NB4 (cell line): ENCODE measurements around the gene CDK4.

Source experiments
- DNase-seq: peaks from one replicate; pipeline ENCODE4 v3.0.0; 2010; ENCODE audit warnings: low read depth
- H3K4me3 ChIP-seq: one replicate; pipeline ENCODE4 v1.5.1; 2011; ENCODE audit warnings: mild to moderate bottlenecking, low read depth, low read length, moderate library complexity
- MAX ChIP-seq: IDR thresholded peaks from 2 replicates; pipeline ENCODE4 v1.6.1; 2011; ENCODE audit warnings: low read depth, low read length
- MYC ChIP-seq: IDR thresholded peaks from 2 replicates; pipeline ENCODE4 v1.6.1; 2011; ENCODE audit warnings: low read depth, low read length
- POLR2A ChIP-seq: IDR thresholded peaks from 2 replicates; pipeline ENCODE4 v1.6.1; 2011; ENCODE audit warnings: mild to moderate bottlenecking; ENCODE audit not compliant: insufficient read length; ENCODE audit errors: extremely low read depth
- TF ChIP-seq, protein P1 (sequence below): IDR thresholded peaks from one replicate; pipeline ENCODE4 v1.5.1; 2012; ENCODE audit warnings: low read depth, low read length

Gene CDK4

GRCh38 chr12:57783861-57784260 lies 31.8 kb upstream of the CDK4 start:
- peak overlapping the region; percentile 50 for H3K4me3 ChIP-seq
- TF ChIP-seq MAX (no peak), POLR2A (no peak), MYC (no peak)
- TF ChIP-seq, protein P1, sequence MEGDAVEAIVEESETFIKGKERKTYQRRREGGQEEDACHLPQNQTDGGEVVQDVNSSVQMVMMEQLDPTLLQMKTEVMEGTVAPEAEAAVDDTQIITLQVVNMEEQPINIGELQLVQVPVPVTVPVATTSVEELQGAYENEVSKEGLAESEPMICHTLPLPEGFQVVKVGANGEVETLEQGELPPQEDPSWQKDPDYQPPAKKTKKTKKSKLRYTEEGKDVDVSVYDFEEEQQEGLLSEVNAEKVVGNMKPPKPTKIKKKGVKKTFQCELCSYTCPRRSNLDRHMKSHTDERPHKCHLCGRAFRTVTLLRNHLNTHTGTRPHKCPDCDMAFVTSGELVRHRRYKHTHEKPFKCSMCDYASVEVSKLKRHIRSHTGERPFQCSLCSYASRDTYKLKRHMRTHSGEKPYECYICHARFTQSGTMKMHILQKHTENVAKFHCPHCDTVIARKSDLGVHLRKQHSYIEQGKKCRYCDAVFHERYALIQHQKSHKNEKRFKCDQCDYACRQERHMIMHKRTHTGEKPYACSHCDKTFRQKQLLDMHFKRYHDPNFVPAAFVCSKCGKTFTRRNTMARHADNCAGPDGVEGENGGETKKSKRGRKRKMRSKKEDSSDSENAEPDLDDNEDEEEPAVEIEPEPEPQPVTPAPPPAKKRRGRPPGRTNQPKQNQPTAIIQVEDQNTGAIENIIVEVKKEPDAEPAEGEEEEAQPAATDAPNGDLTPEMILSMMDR: no peak
- no peak for DNase-seq

DNA sequence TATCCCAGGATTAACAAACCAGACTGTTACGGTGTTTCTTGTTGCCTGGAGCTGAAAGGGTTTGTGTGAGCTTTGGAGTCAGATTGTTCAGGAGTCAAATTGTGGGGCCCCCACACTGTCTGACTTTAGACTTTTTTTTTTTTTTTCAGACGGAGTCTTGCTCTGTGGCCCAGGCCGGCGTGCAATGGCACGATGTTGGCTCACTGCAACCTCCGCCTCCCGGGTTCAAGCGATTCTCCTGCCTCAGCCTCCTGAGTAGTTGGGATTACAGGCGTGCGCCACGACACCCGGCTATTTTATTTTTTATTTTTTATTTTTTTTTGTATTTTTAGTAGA lies 31.3 kb upstream of the CDK4 start:
- TF ChIP-seq POLR2A (no peak), MAX (no peak), MYC (no peak)
- TF ChIP-seq, protein P1: no peak
- H3K4me3 ChIP-seq: peak overlapping the region; percentile 96
- no peak for DNase-seq

DNA sequence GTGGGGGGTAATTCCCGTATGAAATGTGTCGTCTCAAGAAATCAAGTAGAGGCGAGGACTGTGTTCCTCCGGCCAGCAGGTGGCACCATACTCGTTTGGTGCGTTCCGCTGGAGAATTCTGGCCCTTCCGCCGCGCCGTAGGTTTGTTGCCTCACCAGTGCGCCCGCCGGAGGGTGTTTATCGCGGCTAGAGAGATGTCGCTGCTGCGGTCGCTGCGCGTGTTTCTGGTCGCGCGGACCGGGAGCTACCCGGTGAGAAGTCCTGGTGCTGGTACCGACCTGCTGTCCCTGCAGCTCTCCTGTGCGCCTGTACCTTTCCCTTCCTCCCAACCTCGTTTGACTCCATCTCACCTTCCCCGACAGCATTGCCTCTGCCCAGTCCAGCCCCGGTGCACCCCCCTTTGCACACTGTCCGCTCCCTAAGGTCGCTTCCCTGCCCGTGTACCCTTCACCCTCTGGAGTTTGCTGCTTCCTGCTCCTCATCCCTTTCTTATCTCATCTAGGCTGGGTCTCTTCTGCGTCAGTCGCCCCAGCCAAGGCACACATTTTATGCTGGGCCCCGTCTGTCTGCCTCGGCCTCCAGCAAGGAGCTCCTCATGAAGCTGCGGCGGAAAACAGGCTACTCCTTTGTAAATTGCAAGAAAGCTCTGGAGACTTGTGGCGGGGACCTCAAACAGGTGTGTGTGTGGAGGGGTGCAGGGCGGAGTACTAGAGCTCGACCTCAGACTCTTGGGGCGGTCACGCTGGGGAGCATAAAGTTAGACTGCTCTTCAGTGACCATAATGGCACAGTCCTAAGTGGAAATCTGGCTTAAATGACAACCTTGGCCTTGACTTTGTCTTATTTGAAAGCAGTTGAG lies 30.7 kb upstream of the CDK4 start, which contains the start of gene TSFM:
TSS of gene TSFM (plus strand) at position 180 of the 858 bp plus-strand sequence. CDS start at position 195, 15 bp downstream.
- DNase-seq: peak; percentile 97
- peak within 1 kb of the TSS; percentile 96 for H3K4me3 ChIP-seq
- TF ChIP-seq, protein P1: peak; percentile 85
- TF ChIP-seq MAX (peak; percentile 81), POLR2A (peak; percentile 85), MYC (peak; percentile 83; the same call in 1 of the 2 replicates)

DNA sequence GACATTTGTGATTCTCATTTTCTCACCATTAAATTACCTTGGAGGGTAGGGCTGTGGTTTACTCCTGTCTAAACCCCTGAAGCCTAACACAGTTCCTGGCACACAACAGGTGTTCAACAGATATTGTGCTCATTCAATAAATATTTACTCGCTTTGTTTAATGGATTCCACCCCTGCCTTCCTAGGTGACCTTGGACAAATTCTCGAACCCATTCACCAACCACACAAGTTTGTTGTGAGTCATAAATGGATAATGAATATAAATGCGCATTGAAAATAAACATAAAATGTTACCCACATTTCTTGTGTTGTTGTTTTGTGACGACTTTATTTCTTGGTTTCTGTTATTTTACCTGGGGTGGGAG lies 30.1 kb upstream of the CDK4 start:
- DNase-seq: no peak
- TF ChIP-seq, protein P1: no peak
- TF ChIP-seq POLR2A: no peak
- no peak for TF ChIP-seq MYC
- TF ChIP-seq MAX: no peak
- H3K4me3 ChIP-seq: no peak overlapping the region

DNA sequence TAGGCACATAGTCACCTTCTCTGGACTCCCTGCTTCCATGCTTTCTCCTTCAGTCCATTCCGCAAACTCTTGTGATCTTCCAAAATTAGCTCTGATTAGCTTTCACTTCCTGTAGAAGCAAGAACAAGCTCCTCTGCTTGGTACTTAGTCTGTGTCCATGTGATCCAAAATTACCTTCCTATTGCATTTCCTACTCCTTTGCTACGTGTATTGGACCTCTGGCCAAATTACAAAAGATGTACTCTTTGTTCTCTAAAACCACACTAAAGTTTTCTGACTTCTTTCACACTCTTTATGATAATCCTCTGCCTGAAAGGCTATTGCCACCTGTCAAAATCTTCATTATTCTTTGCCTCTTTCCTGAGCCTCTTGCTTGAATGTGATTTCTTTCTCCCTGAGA lies 29.7 kb upstream of the CDK4 start:
- no peak overlapping the region for H3K4me3 ChIP-seq
- TF ChIP-seq, protein P1: no peak
- no peak for TF ChIP-seq MYC
- no peak for DNase-seq

DNA sequence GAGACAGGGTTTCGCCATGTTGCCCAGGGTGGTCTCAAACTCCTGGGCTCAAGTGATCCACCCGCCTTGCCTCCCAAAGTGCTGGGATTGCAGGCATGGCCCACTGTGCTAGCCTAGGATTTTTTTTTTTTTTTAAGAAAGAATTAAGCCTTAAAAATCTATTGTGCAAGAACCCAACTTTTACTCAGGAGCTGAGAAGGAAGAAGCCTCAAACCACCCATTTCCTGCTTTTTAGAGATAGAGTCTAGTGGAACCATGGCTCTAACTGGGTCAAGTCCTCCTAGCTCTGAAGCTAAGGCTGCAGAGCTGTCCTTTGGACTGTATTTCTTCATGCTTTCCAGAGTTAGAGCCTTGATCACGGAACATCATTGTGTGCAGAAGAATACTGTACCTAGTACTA lies 29.1 kb upstream of the CDK4 start:
- TF ChIP-seq POLR2A (no peak), MYC (no peak), MAX (no peak)
- TF ChIP-seq, protein P1: no peak
- peak; percentile 73 for DNase-seq
- no peak overlapping the region for H3K4me3 ChIP-seq
